HG03066 (cell line): Measurements from ENCODE around the gene WNT2B.
"Not testable (repeated sequence)": the region's sequence is repeated elsewhere in the genome, so short reads cannot be mapped to it uniquely, and the experiment has no call there.

Experiments
- ATAC-seq: cut with Tn5 transposase; IDR thresholded peaks from one replicate; pipeline ENCODE4 v1.9.1; 2021; ENCODE audit warnings: low read depth; ENCODE audit not compliant: unreplicated experiment

WNT2B gene

DNA sequence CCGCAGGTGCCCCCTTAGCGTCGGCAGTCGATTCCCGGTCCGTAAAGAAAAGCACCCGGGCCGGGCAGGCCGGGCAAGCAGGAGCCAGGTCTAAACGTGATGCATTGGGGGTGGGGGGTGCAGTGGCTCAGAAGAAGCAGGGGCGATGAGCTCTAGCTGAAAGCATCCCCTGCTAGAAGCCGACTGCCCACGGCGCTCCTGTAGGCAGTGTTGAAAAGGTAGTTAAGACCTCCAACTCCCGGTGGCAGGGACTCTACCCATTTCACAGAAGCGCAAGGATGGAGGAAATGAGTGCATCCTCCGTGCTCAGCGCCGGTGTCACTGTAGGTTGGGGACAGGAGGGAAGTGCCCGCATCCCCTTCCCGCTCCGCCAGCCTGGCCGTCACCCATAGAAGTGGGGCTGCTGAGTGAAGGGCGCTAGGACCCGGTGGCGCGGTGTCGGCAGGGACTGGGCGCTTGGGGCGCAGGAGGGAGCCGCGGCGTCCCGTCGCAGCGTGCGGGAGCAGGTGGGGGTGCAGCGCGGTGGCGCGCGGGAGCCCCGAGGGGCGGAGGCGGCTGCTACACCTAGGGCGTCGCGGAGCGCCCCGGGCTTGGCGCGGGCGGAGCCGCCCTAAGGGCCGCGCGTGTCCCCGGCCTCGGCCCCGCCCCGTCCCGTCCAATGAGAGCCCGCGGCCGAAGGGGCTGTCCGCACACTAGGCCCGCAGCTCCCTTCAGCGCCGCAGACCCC, at the start of gene WNT2B:
TSS of gene WNT2B (plus strand) at position 688 of the 727 bp plus-strand sequence. CDS start 298 bp downstream, outside the sequence.
- ATAC-seq: no peak

DNA sequence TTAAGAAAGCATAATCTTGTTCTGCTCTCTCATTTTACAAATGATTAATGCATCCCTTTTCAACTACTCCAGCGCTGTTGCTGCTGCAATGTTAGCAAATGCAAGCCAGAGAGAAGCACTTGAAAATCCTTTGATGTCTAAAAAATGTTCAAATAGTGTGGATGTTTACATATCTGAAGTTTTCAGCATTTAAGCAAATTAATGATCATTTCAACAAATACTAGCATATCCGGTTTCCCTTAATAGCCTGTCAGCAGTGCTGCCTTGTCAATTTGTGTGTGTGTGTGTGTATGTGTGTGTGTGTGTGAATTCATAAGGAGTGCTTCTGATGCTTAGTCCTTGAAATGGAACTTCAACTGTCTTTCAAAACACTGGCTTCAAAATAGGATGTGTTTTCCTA, 48.1 kb upstream of the WNT2B start:
- no peak for ATAC-seq

DNA sequence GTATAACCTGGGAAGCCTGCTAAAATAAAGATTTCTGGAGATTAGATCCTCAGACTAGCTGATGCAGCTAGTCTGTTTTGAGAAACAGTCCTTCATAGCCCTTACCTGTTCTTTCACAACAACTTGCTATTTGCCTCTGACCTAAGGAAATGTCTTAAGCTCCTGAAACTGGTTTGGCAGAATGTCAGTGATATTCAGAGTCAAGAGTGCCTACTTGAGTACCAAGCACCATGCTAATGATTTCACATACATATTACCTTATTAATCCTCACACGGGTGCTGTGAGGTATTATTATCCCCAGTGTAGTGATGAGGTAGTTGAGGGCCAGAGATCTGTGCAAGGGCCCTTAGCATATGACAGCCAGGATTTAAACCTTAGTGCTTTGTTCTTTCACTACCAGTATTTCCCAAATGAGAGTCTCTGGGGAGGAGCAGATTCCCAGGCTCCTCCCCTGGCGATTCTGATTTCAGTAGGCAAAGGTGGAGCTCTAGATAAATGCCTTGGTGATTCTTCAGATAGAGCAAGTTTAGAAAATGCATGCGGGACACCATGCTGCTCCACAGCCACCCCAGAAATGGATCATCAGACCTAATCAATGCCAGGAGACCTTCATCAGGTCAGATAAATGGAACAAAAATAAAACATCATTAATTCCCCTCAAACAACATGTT, 47.4 kb upstream of the WNT2B start:
- ATAC-seq: no peak

DNA sequence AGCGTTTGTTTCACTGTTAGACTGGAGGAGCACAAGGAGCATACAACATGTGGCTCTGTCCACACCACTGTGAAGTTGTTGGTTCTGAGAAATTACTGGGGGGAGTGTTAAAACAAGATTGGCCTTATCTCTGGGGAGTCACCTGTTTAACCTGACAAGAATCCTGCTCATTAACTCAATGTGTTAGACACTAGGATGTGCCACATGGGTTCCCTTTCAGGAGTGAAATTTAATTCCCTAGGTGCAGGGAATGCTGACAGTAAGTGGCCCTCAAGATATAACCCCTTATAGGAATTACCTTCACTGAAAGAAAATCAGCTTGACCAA, 45.8 kb upstream of the WNT2B start:
- ATAC-seq: no peak

DNA sequence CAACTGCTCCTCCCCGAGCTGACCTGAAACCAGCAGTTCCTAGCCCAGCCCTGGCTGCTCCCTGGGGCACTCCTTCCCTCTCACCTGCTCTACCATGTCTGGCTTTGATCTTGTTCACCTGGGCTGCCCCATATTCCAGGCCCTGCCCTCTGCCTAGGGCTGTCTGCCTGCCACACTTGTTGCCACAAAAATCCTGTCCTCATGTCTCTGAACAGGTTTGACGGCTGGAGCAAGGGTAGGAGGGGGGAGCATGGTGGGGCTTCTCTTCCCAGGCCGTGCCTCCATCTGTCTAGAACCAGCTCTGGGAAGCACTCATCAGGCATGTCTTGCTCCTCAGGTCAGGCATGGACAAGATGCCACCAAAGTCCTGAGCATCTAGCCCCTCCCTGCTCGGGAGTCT, 44.3 kb upstream of the WNT2B start:
- ATAC-seq: no peak

DNA sequence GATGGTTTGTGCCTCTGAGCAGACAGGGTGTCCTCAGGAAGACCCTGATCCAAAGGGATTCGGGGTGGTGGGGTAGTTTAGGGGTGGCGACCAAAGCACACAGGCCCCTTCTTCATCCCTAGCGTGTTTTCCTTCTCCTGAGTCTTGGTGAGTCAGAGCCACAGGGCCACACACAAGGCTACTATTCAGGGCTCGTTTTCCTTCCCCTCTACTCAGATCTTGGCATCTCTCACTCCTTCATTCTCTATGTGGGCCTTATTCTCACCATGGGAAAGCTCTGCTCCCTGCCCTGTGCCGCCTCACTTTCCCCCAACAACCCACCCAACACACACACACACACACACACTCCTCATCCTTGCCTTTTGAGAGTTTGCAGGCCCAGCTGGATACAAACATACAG, 43.6 kb upstream of the WNT2B start:
- ATAC-seq: no peak

DNA sequence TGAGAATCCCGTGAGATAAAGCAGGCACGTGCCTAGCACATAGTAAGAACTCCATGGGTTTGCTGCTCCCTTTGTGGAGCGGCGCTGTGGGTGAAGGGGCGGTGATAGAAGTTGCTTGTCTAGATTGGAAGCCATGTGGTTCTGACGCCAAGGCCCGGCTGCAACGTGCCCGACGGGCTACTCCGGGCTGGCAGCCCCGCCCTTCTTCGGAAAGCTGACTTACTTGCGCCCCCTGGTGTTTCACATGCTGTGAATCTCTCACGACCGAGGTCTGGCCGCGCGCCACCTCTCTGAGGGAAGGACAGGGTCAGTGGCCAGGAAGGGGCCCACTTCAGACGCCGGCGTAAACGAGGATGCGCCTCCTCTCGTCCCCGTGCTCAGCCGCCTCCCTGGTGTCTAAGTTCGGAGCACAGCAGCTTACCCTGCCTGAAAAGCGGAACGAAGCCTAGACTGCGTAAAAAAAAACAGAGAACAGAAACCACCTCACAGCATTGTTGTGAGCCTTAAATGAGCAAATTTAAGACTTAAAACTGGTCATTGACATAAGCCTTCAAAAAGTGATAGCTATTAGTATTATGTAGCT, 42.6 kb upstream of the WNT2B start:
- peak; percentile 88 for ATAC-seq

DNA sequence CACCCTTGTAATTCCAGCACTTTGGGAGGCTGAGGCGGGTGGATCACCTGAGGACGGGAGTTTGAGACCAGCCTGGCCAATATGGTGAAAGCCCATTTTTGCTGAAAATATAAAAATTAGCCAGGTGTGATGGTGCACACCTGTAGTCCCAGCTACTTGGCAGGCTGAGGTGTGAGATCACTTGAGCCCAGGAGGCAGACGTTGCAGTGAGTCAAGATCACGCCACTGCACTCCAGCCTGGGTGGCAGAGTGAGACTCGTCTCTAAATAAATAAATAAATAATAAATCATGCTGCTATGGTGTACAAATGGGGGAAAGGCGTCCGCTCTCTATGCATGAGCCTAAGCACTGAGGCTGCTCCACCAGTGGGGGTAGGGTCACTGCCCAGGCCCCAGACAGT, 38.4 kb upstream of the WNT2B start:
- ATAC-seq: not testable (repeated sequence)

DNA sequence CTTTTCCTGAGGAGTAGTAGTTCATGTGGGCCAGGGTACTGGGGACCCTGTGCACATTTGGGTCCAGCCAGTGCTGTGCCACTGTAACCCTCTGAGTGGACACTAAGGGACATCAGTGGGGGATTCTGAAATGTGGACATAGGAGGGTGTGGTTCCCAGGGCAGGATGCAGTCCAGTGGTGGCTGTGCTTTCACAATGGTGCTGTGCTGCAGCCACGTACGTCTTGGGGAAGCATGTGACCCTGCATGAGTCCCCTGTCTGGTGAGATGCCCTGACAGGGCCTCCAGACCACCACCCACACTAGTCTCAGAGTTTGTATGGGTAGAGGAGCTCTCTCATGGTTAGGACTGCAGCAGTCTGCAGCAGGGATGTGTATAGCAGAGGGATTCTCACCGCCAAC, 37.8 kb upstream of the WNT2B start:
- no peak for ATAC-seq

DNA sequence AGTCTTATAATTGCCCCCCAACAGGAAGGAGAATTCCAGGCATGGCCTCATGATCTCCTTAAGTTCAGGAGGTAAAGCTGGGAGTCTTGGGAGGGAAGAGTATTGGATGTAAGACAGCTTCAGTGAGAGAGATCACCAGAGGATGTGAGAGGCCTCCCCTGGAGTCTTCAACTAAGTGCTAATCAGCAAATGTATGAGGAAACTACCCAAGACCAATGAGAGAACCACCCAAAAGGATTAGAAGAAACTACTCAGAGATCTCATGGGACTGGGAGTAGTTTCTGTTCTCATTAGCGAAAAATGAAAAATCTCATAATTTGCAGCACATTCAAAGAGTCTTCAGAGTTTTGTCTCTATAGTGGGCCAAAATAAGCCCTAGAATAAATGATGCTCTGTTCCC, 36.6 kb upstream of the WNT2B start:
- ATAC-seq: no peak

DNA sequence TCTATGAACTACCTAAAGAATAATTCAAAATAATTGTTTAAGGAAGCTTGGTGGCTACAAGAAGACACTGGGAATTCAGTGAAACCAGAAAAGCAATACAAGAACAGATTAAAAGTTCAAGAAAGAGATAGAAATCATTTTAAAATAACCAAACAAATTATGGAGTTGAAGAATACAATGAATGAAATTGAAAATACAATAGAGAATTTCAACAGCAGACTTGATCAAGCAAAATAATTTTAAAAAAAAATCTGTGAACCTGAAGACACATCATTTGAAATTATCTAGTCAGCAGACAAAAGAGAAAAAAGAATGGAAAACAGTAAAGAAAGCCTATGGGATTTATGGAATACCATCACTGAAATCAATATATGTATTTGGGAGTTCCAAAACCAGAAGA, 31.2 kb upstream of the WNT2B start:
- no peak for ATAC-seq

DNA sequence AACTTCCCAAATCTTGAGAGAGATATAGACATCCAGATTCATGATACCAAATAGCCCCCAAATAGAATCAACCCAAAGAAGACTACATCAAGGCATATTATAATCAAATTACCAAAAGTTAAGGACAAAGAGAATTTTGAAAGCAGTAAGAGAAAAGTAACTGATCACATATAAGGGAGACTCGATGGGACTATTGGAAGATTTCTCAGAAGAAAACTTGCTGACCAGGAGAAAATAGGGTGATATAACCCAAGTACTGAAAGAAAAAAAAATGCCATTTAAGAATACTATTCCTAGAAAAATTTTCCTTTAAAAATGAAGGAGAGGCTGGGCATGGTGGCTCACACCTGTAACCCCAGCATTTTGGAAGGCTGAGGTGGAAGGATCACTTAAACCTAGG, 30.5 kb upstream of the WNT2B start:
- ATAC-seq: no peak

DNA sequence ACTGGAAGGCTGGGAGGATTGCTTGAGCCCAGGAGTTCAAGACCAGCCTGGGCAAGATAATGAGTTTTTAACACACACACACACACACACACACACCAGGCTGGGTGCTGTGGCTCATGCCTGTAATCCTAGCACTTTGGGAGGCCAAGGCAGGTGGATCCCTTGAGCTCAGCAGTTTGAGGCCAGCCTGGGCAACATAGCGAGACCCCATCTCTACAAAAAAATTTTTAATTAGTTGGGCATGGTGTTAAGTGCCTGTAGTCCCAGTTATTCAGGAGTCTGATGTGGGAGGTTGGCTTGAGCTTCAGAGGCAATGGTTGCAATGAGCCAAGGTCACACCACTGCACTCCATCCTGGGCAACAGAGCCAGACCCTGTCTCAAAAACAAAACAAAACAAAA, 22.7 kb upstream of the WNT2B start:
- not testable (repeated sequence) for ATAC-seq

DNA sequence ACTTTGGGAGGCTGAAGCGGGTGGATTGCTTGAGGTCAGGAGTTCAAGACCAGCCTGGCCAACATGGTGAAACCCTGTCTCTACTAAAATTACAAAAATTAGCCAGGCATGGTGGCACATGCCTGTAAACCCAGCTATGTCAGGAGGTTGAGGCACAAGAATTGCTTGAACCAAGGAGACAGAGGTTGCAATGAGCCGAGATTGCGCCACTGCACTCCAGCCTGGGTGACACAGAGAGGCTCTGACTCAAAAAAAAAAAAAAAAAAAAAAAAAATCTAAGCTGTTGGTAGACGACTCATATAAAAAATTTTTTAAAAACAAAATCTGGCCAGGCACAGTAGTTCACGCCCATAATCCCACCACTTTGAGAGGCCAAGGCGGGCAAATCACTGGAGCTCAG, 21.1 kb upstream of the WNT2B start:
- ATAC-seq: not testable (repeated sequence)

DNA sequence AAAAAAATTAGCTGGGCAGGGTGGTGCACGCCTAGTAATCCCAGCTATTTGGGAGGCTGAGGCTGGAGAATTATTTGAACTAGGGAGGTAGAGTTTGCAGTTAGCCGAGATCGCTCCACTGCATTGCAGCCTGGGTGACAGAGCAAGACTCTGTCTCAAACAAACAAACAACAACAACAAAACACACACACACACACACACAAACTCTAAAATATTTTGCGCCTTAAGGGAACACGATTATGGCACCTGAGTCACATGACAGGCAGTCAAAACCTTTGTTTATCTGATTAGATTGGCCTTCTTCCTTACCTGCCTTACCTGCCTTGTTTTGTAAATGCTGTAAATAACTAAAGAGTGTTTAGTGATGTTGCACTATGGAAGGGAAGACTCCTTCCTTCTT, 20.6 kb upstream of the WNT2B start:
- no peak for ATAC-seq

DNA sequence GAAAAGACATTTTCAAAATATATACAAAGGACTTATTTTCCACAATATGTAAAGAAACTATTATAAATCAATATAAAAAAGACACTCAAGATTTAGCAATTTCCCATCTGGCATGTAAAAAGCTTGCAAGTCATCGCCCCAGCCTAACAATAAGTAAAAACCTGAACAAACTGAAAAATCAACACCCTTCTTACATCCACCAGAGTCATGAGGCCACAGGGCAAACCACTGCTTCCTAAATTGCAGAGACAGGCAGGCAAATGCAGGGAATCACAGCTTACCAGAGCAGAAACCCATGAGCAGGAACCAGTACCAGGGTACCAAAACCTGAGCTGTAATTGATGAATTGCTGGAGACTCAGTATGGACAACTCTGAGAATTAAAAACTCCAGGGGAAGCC, 16.7 kb upstream of the WNT2B start:
- no peak for ATAC-seq

DNA sequence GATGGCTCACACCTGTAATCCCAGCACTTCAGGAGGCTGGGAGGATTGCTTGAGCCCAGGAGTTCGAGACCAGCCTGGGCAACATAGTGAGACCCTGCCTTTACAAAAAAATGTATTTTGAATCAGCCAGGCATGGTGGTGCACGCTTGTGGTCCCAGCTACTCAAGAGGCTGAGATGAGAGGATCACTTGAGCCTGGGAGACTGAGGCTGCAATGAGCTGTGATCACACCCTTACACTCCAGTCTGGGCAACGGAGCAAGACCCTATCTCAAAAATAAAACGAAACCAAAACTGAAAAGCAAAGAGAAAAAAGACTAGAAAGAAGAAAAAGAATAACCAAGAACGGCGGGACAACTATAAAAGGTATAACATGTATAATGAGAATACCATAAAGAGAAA, 15.4 kb upstream of the WNT2B start:
- ATAC-seq: no peak

DNA sequence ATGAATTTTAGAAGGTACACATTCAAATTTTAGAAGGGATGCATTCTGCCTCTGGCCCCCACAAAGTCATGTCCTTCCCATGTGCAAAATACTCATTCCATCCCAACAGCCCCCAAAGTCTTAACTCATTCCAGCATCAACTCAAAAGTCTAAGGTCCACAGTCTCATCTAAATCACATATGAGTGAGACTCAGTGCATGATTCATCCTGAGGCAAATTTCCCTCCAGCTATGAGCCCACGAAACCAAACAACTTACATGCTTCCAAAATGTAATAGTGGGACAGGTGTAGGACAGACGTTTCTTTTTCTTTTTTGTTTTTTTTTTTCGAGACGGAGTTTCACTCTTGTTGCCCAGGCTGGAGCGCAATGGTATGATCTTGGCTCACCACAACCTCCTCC, 12.5 kb upstream of the WNT2B start:
- no peak for ATAC-seq

DNA sequence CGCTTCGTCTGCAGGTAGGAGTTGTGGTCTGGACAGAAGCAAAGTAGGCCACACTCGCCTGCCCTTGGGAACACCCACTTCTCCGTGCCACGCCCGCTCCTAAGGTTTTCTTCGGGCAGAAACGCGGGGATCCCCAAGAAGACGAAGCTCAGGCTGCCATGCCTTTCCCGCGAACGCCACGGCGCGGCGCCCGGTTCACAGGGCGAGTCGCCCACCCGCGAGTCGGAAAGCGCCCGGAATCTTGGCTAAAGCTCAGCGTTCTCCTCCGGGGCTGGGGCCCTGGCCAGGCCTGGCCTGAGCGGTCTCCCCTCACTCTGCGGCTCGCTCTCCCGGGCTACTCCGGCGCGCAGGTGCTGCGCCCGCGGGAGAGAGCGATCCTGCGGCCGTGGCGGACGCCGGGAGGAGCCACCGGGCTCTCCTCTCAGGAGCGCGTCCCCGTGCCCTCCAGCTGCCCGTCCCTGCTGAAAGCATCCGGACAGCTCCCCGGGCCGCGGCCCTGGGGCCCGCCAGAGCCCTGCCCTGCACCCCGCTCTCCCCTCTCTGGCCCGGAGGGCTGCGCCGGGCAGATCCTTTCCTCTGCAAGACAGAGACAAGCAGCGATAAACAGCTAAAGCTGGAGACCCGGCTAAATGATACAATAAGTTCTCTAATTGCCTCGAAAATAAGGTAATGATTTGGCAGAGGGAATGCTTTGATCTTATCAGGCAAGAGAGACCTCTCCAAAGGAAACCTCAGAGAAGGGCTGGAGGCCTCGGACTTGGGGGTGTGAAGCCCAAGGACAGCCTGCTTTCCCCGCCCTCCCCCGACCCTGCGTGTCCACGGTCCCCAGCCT, 6.7 kb upstream of the WNT2B start:
- no peak for ATAC-seq

DNA sequence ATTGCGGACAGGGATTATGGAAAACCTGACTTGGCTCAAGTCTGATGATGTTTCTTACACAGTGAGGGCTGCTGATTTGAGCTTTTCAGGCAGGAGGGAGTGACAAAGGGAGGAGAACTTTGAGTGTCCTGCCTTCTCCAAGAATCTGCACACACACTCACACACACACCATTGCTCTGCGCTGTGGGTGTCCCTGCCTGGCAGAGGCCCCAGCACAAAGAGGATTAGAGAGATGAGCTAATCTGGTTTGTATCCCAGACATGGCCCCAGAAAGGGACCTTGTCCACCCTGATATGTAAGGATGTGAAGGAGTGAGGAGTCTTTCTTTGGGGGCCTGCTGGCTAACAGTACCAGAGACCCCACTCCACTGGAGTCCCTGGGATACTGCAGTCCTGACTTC, 5.9 kb upstream of the WNT2B start:
- ATAC-seq: no peak

DNA sequence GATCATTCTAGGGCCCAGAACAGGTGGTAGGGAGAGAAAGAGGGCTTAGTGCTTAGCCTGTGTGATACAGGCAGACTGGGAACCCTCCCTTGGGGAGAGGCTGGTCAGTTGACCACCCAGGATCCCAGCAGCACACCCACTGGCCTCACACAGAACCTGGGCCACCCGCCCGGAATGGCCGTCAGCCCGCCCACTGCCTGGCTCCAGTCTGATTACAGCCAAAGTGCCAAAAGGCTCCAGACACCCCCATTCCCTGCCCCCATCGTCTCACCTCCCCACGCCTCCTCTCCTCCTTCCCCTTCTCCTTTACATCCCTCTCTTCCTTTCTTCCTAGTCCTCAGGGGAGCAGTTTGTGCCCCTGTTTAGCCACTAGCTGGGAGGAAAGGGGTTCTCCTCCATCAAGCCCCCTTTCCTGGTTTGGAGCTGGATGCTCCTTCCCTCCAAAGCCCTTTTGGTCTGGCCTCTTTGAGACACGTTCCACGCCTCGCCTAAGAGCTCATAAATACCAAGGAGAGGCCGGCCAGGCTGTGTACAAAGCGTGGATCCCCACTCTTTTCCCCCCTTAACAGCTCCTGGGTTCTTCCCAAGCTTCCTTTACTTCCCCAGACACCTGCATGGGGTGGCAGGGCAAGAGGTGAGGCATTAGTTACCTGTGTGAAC, 4.6 kb upstream of the WNT2B start:
- ATAC-seq: no peak
